GM19099 (cell line): Measurements from ENCODE around the gene SPTBN5.

Source experiments
- POLR2A ChIP-seq: IDR thresholded peaks from 3 replicates; pipeline ENCODE4 v1.6.1; 2011; ENCODE audit warnings: low read depth; ENCODE audit not compliant: insufficient read length; ENCODE audit errors: extremely low read depth

The SPTBN5 gene

GRCh38 chr15:41893422-41894250 lies at the start of gene SPTBN5:
Gene SPTBN5 (minus strand): TSS chr15:41894053. CDS start chr15:41893497, 556 bp downstream.
- no peak for TF ChIP-seq POLR2A

- TF ChIP-seq POLR2A = no peak
These were observed 49.0 kb upstream of the SPTBN5 start for GRCh38 chr15:41942886-41943285.

- no peak for TF ChIP-seq POLR2A
These were observed 48.0 kb upstream of the SPTBN5 start for GRCh38 chr15:41941644-41942415.

GRCh38 chr15:41940441-41940857 lies 46.6 kb upstream of the SPTBN5 start:
- TF ChIP-seq POLR2A = no peak

GRCh38 chr15:41939986-41940385 lies 46.1 kb upstream of the SPTBN5 start:
- no peak for TF ChIP-seq POLR2A

GRCh38 chr15:41937568-41937923 lies 43.7 kb upstream of the SPTBN5 start:
- TF ChIP-seq POLR2A = no peak

GRCh38 chr15:41936649-41937567 lies 43.1 kb upstream of the SPTBN5 start:
- TF ChIP-seq POLR2A = no peak

GRCh38 chr15:41936155-41936554 lies 42.3 kb upstream of the SPTBN5 start:
- TF ChIP-seq POLR2A = no peak

GRCh38 chr15:41935566-41936020 lies 41.7 kb upstream of the SPTBN5 start:
- no peak for TF ChIP-seq POLR2A

GRCh38 chr15:41934843-41935242 lies 41.0 kb upstream of the SPTBN5 start:
- TF ChIP-seq POLR2A = no peak

- TF ChIP-seq POLR2A = no peak
These were observed 39.9 kb upstream of the SPTBN5 start for GRCh38 chr15:41933771-41934170.

GRCh38 chr15:41933326-41933725 lies 39.5 kb upstream of the SPTBN5 start:
- no peak for TF ChIP-seq POLR2A

GRCh38 chr15:41932511-41933289 lies 38.8 kb upstream of the SPTBN5 start:
- TF ChIP-seq POLR2A = no peak

- no peak for TF ChIP-seq POLR2A
These were observed 38.2 kb upstream of the SPTBN5 start for GRCh38 chr15:41932101-41932500.
